WTC11 (cell line): ENCODE data around the gene NAT9. TPM values are rescaled to one million over a fixed set of nuclear protein-coding genes. Genes with fewer than 3 reads are reported as not detected.

Experiments used
- ATAC-seq: fragments of 200-7000 bp; cut with Tn5 transposase; 2 replicates; pipeline ENCODE4 v1.10.0; 2021; ENCODE audit warnings: mild to moderate bottlenecking, moderate library complexity
- CTCF ChIA-PET: fragments of 300-600 bp; sonication (Branson Sonifier 250); formaldehyde crosslinking; loops from one replicate; lab custom pipeline; 2021; ENCODE audit warnings: antibody characterized with exemption; lab: Charles Lee
- POLR2A ChIA-PET: fragments of 350-600 bp; sonication (Branson Sonifier 250); formaldehyde crosslinking; loops from one replicate; lab custom pipeline; 2021; ENCODE audit warnings: antibody characterized with exemption; lab: Charles Lee
- DNase-seq: peaks from one replicate; pipeline ENCODE4 v3.0.0; 2021; ENCODE audit warnings: low spot score
- H3K27ac Mint-ChIP-seq: 2 replicates; pipeline ENCODE4 v1.8.0; 2021; ENCODE audit warnings: mixed read lengths
- H3K27me3 Mint-ChIP-seq: 2 replicates; pipeline ENCODE4 v1.8.0; 2021; ENCODE audit warnings: low read depth, mild to moderate bottlenecking, moderate library complexity, mixed read lengths
- H3K36me3 Mint-ChIP-seq: 2 replicates; pipeline ENCODE4 v1.8.0; 2021; ENCODE audit warnings: mixed read lengths
- H3K4me1 Mint-ChIP-seq: 2 replicates; pipeline ENCODE4 v1.8.0; 2022; ENCODE audit warnings: mixed read lengths
- H3K4me3 Mint-ChIP-seq: 2 replicates; pipeline ENCODE4 v1.8.0; 2021; ENCODE audit warnings: mild to moderate bottlenecking, moderate library complexity, mixed read lengths
- H3K9me3 Mint-ChIP-seq: 2 replicates; pipeline ENCODE4 v1.8.0; 2021; ENCODE audit warnings: mixed read lengths
- ATF2 ChIP-seq: sonication (generic); formaldehyde crosslinking; IDR thresholded peaks from 2 replicates; pipeline ENCODE4 v1.8.1; 2022; ENCODE audit warnings: low read depth, missing genetic modification reagents, borderline replicate concordance
- ATF6 ChIP-seq: sonication (generic); formaldehyde crosslinking; IDR thresholded peaks from 2 replicates; pipeline ENCODE4 v1.8.1; 2023; ENCODE audit warnings: mild to moderate bottlenecking, missing genetic modification reagents
- E2F5 ChIP-seq: sonication (generic); formaldehyde crosslinking; IDR thresholded peaks from 2 replicates; pipeline ENCODE4 v1.8.1; 2022; ENCODE audit warnings: mild to moderate bottlenecking, moderate library complexity, missing genetic modification reagents
- ELF4 ChIP-seq: sonication (generic); formaldehyde crosslinking; IDR thresholded peaks from 2 replicates; pipeline ENCODE4 v1.8.1; 2022; ENCODE audit warnings: low read depth, mild to moderate bottlenecking, moderate library complexity, missing genetic modification reagents
- EMX1 ChIP-seq: fragments of 250-450 bp; sonication (Bioruptor Pico); IDR thresholded peaks from 2 replicates; pipeline ENCODE4 v1.8.0; 2021; ENCODE audit warnings: mild to moderate bottlenecking
- ERG ChIP-seq: fragments of 250-450 bp; sonication (Bioruptor Pico); IDR thresholded peaks from 2 replicates; pipeline ENCODE4 v1.8.0; 2021; ENCODE audit warnings: mild to moderate bottlenecking
- FOXK1 ChIP-seq: sonication (generic); formaldehyde crosslinking; IDR thresholded peaks from 2 replicates; pipeline ENCODE4 v1.8.0; 2022; ENCODE audit warnings: mild to moderate bottlenecking, moderate library complexity, missing genetic modification reagents
- GABPB1 ChIP-seq: sonication (generic); formaldehyde crosslinking; IDR thresholded peaks from 2 replicates; pipeline ENCODE4 v1.8.1; 2023; ENCODE audit warnings: mild to moderate bottlenecking, missing genetic modification reagents
- IRF1 ChIP-seq: sonication (generic); formaldehyde crosslinking; IDR thresholded peaks from 2 replicates; pipeline ENCODE4 v1.8.0; 2023; ENCODE audit warnings: missing genetic modification reagents
- MYBL2 ChIP-seq: sonication (generic); formaldehyde crosslinking; IDR thresholded peaks from 2 replicates; pipeline ENCODE4 v1.8.1; 2023; ENCODE audit warnings: mild to moderate bottlenecking, moderate library complexity, missing genetic modification reagents
- ZBTB21 ChIP-seq: sonication (generic); formaldehyde crosslinking; IDR thresholded peaks from 2 replicates; pipeline ENCODE4 v1.8.1; 2023; ENCODE audit warnings: mild to moderate bottlenecking, missing genetic modification reagents, borderline replicate concordance
- ZNF263 ChIP-seq: sonication (generic); formaldehyde crosslinking; IDR thresholded peaks from 2 replicates; pipeline ENCODE4 v1.8.1; 2022; ENCODE audit warnings: low read depth, mild to moderate bottlenecking, moderate library complexity, missing genetic modification reagents
- ZNF416 ChIP-seq: fragments of 250-450 bp; sonication (Bioruptor Pico); IDR thresholded peaks from 2 replicates; pipeline ENCODE4 v1.9.0; 2021; ENCODE audit warnings: mild to moderate bottlenecking, inconsistent platforms
- ZNF425 ChIP-seq: fragments of 250-450 bp; sonication (Bioruptor Pico); conservative IDR thresholded peaks from 2 replicates; pipeline ENCODE4 v1.9.0; 2021; ENCODE audit warnings: mild to moderate bottlenecking
- total RNA-seq: library from RNA; stranded (reverse); gene quantifications from 3 replicates; pipeline ENCODE4 v1.2.3, GENCODE V29; 2021

The NAT9 gene
- total RNA-seq, 1 experiment from 2014 or later: 67.1 TPM

- Mint-ChIP-seq H3K4me1 (peaks cover 55% of the 10 kb centered on the region), H3K4me3 (peak overlapping the region; percentile 92), H3K9me3 (no peaks in the 10 kb centered on the region), H3K27ac (0 out of 2 replicates have a peak overlapping the region, but pooled peaks have one; percentile 68), H3K27me3 (peaks cover 3% of the 10 kb centered on the region; the same call in 1 of the 2 replicates), H3K36me3 (peaks cover 8% of the 10 kb centered on the region)
- DNase-seq (no peak), ATAC-seq (no peak)
- CTCF ChIA-PET: interaction anchor here (0.6 to 3.7 kb wide), 13 partner anchors 9 to 330 kb away, joined by 3 to 35 read pairs (median 8); partner anchors contain the start of genes NAT9 and RAB37
- POLR2A ChIA-PET: interaction anchor here (0.6 to 1.4 kb wide), 2 partner anchors 9 to 159 kb away, joined by 8 to 11 read pairs; partner anchors contain the start of gene CD300LD
- TF ChIP-seq ZNF416 (CRISPR knock-in tag): no peak
- peak; percentile 58 for TF ChIP-seq GABPB1 (CRISPR knock-in tag)
Measured at GRCh38 chr17:74750327-74751069, 25.6 kb downstream of the NAT9 start.

GRCh38 chr17:74750039-74750326 is 26.2 kb downstream of the NAT9 start:
- ChIA-PET CTCF (interaction anchor here (0.6 to 3.7 kb wide), 16 partner anchors 9 to 330 kb away, joined by 3 to 35 read pairs (median 6); partner anchors contain the start of genes NAT9 and RAB37), POLR2A (interaction anchor here (0.6 to 1.4 kb wide), 2 partner anchors 9 to 158 kb away, joined by 8 to 11 read pairs; partner anchors contain the start of gene CD300LD)
- no peak for ATAC-seq
- no peak for DNase-seq
- Mint-ChIP-seq H3K9me3 (no peaks in the 10 kb centered on the region), H3K36me3 (peaks cover 8% of the 10 kb centered on the region), H3K27me3 (peaks cover 3% of the 10 kb centered on the region; the same call in 1 of the 2 replicates), H3K4me1 (peaks cover 58% of the 10 kb centered on the region), H3K27ac (0 out of 2 replicates have a peak overlapping the region, but pooled peaks have one; percentile 68), H3K4me3 (peak overlapping the region; percentile 92)
- no peak for TF ChIP-seq ZNF425 (CRISPR knock-in tag)
- no peak for TF ChIP-seq IRF1
- TF ChIP-seq ATF2: no peak
- TF ChIP-seq ZNF263 (CRISPR knock-in tag): no peak

GRCh38 chr17:74749279-74750038 is 26.7 kb downstream of the NAT9 start:
- ChIA-PET POLR2A (interaction anchor here (0.6 to 1.4 kb wide), 4 partner anchors 10 to 158 kb away, joined by 5 to 11 read pairs (median 7); partner anchors contain the start of genes CD300LD and NAT9), CTCF (interaction anchor here (0.6 to 3.7 kb wide), 21 partner anchors 8 to 331 kb away, joined by 3 to 35 read pairs (median 4); partner anchors contain the start of genes NAT9 and RAB37)
- peaks cover 3% of the 10 kb centered on the region; the same call in 1 of the 2 replicates for H3K27me3 Mint-ChIP-seq
- DNase-seq (no peak), ATAC-seq (no peak)
- H3K4me1 Mint-ChIP-seq: peaks cover 63% of the 10 kb centered on the region
- no peak overlapping the region; the same call in 1 of the 2 replicates for H3K27ac Mint-ChIP-seq
- peaks cover 8% of the 10 kb centered on the region for H3K36me3 Mint-ChIP-seq
- peak overlapping the region; percentile 92 for H3K4me3 Mint-ChIP-seq
- H3K9me3 Mint-ChIP-seq: no peaks in the 10 kb centered on the region
- TF ChIP-seq ZBTB21 (no peak), FOXK1 (no peak), ERG (CRISPR knock-in tag) (no peak), EMX1 (CRISPR knock-in tag) (no peak), ZNF425 (CRISPR knock-in tag) (no peak), ATF6 (CRISPR knock-in tag) (no peak), ELF4 (CRISPR knock-in tag) (no peak), E2F5 (CRISPR knock-in tag) (no peak), MYBL2 (no peak)
